Measurements from ENCODE around the gene VTI1A. TPM values are rescaled to one million over a fixed set of nuclear protein-coding genes. Genes with fewer than 3 reads are reported as not detected.
A peak's percentile ranks its signal among the peaks of the same experiment; 100 is the strongest.

The VTI1A gene
- total and polyA plus RNA-seq, 2 of the 13 experiments (the other 11 are each of a cell fraction or from before 2014, with no cell fraction given) = 11.7 to 32.7 TPM

GRCh38 chr10:112738606-112739591 lies 291.9 kb downstream of the VTI1A start (continued):
- 0 out of 2 replicates have a peak, but pooled peaks have one; percentile 50 for TF ChIP-seq ZNF768 (CRISPR knock-in tag; IDR thresholded peaks at IDR 0.05)
- peak; percentile 55; the same call in 1 of the 2 replicates for TF ChIP-seq ZNF761 (CRISPR knock-in tag; conservative IDR thresholded peaks at IDR 0.05)
- TF ChIP-seq PITX1 (CRISPR knock-in tag; IDR thresholded peaks at IDR 0.05) = peak; percentile 23; the same call in 1 of the 2 replicates
- no peak for TF ChIP-seq ZNF18 (CRISPR knock-in tag; IDR thresholded peaks at IDR 0.05; ENCODE audit: insufficient replicate concordance)
- peak; percentile 60 for TF ChIP-seq ZNF781 (CRISPR knock-in tag; IDR thresholded peaks at IDR 0.05; ENCODE audit: borderline replicate concordance, not compliant biosample characterization)
- TF ChIP-seq FOXO4 (CRISPR knock-in tag; conservative IDR thresholded peaks at IDR 0.05) = 0 out of 2 replicates have a peak, but pooled peaks have one; percentile 58
- no peak for TF ChIP-seq KMT2B (CRISPR knock-in tag; IDR thresholded peaks at IDR 0.05)
- no peak for TF ChIP-seq ZNF788 (CRISPR knock-in tag; IDR thresholded peaks at IDR 0.05; ENCODE audit: borderline replicate concordance)
- TF ChIP-seq SNAPC5 (CRISPR knock-in tag; IDR thresholded peaks at IDR 0.05; ENCODE audit: borderline replicate concordance) = no peak
- TF ChIP-seq KLF15 (CRISPR knock-in tag; IDR thresholded peaks at IDR 0.05; ENCODE audit: borderline replicate concordance) = no peak
- TF ChIP-seq ZNF253 (CRISPR knock-in tag; IDR thresholded peaks at IDR 0.05; ENCODE audit: borderline replicate concordance) = no peak
- peak; percentile 50; the same call in 1 of the 2 replicates for TF ChIP-seq CEBPG (CRISPR knock-in tag; IDR thresholded peaks at IDR 0.05)
- peak; percentile 24; the same call in 1 of the 2 replicates for TF ChIP-seq ZFX (CRISPR knock-in tag; IDR thresholded peaks at IDR 0.05; ENCODE audit: low read depth)
- TF ChIP-seq NCOA1 (CRISPR knock-in tag; IDR thresholded peaks at IDR 0.05) = no peak
- TF ChIP-seq RXRA (CRISPR knock-in tag; IDR thresholded peaks at IDR 0.05) = peak; percentile 46
- TF ChIP-seq ZNF720 (CRISPR knock-in tag; IDR thresholded peaks at IDR 0.05) = no peak
- peak; percentile 48; the same call in 1 of the 2 replicates for TF ChIP-seq NR2F2 (IDR thresholded peaks at IDR 0.05; ENCODE audit: borderline replicate concordance, low read depth)
- peak; percentile 38; the same call in 1 of the 2 replicates for TF ChIP-seq ZHX1 (CRISPR knock-in tag; IDR thresholded peaks at IDR 0.05; ENCODE audit: low read depth)
- no peak for TF ChIP-seq CHD2 (IDR thresholded peaks at IDR 0.05; ENCODE audit: low read depth, low read length)
- TF ChIP-seq ZNF773 (CRISPR knock-in tag; IDR thresholded peaks at IDR 0.05; ENCODE audit: borderline replicate concordance) = no peak
- no peak for TF ChIP-seq ZNF577 (CRISPR knock-in tag; IDR thresholded peaks at IDR 0.05; ENCODE audit: borderline replicate concordance, low read depth)

Data from HepG2 (cell line).